ENCODE data around the gene GOPC. TPM values are rescaled to one million over a fixed set of nuclear protein-coding genes. Genes with fewer than 3 reads are reported as not detected.

GOPC gene
- total and polyA plus RNA-seq, 4 donors, result 11.4 to 54.5 (median 14.3) TPM

- Histone ChIP-seq H3K27me3 (ENCODE audit: control insufficient read depth in 3 of 3, insufficient read depth in 3 of 3, low read length in 2 of 3) (no peaks in the 10 kb centered on the region), H3K4me3 (no peak overlapping the region), H3K9me3 (ENCODE audit: control insufficient read depth in 4 of 4, insufficient read depth in 3 of 4, low read length in 3 of 4) (no peaks in the 10 kb centered on the region), H3K27ac (ENCODE audit: low read depth in 1 of 2, low read length in 1 of 2) (no peak overlapping the region), H3K9ac (ENCODE audit: insufficient read depth in 1 of 2, low read length in 2 of 2) (no peak overlapping the region), H3K36me3 (ENCODE audit: control insufficient read depth in 4 of 4, insufficient read depth in 4 of 4, low read length in 4 of 4) (peaks cover 0 to 4% (median 1%) of the 10 kb centered on the region in 4 donors), H3K4me1 (ENCODE audit: control insufficient read depth in 5 of 5, insufficient read depth in 5 of 5, low read length in 5 of 5) (peaks cover 0 to 4% (median 0%) of the 10 kb centered on the region in 5 donors)
- 87 to 89% methylated on average over 3 of the region's 3 CpGs for WGBS, 2 donors
- no peak for TF ChIP-seq CTCF (IDR thresholded peaks at IDR 0.05; ENCODE audit: control extremely low read depth, extremely low read depth)
- ATAC-seq (ENCODE audit: insufficient read depth, low FRiP score) (no peak), DNase-seq (peak in 2 of 3 donors; percentile 21 to 34)
Measured at GRCh38 chr6:117557951-117558350, 44.4 kb downstream of the GOPC start.

DNA sequence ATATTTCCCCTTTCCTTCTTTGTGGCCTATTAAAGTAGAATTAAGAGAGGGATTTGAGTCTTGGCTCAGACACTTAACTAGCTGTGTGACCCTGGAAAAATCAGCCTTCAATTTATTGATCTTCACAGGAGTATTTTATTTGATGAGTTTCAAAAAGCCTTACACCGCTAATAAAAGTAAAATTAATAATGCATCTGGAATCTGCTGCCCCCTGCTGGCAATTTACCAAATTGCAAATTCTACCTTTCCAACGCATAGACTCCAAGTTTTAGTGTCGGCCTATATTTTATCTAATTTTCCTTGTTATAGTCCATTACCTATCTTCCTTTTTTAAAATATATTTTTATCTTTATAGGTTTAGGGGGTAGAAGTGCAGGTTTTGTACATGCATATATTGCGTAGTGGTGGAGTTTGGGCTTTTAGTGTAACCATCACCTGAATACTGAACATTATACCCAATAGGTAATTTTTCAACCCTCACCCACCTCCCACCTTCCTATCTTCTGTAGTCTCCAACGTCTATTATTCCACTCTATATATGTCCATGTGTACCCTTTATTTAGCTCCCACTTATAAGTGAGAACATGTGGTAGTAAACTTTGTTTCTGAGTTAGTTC lies 46.3 kb downstream of the GOPC start:
- Histone ChIP-seq H3K9me3 (ENCODE audit: control insufficient read depth in 4 of 4, insufficient read depth in 3 of 4, low read length in 3 of 4) (no peaks in the 10 kb centered on the region), H3K27ac (ENCODE audit: low read depth in 1 of 2, low read length in 1 of 2) (no peak overlapping the region), H3K36me3 (ENCODE audit: control insufficient read depth in 4 of 4, insufficient read depth in 4 of 4, low read length in 4 of 4) (peaks cover 0 to 3% (median 0%) of the 10 kb centered on the region in 4 donors), H3K9ac (ENCODE audit: insufficient read depth in 1 of 2, low read length in 2 of 2) (no peak overlapping the region), H3K4me3 (no peak overlapping the region), H3K27me3 (ENCODE audit: control insufficient read depth in 3 of 3, insufficient read depth in 3 of 3, low read length in 2 of 3) (no peaks in the 10 kb centered on the region), H3K4me1 (ENCODE audit: control insufficient read depth in 5 of 5, insufficient read depth in 5 of 5, low read length in 5 of 5) (peaks cover 0 to 4% (median 0%) of the 10 kb centered on the region in 5 donors)
- ATAC-seq (ENCODE audit: insufficient read depth, low FRiP score) (no peak), DNase-seq (peak; percentile 49 to 71 (median 69))
- peak; percentile 74 for TF ChIP-seq CTCF (IDR thresholded peaks at IDR 0.05; ENCODE audit: control extremely low read depth, extremely low read depth)
- WGBS, 2 donors, result 22 to 23% methylated on average over 5 of the region's 5 CpGs

DNA sequence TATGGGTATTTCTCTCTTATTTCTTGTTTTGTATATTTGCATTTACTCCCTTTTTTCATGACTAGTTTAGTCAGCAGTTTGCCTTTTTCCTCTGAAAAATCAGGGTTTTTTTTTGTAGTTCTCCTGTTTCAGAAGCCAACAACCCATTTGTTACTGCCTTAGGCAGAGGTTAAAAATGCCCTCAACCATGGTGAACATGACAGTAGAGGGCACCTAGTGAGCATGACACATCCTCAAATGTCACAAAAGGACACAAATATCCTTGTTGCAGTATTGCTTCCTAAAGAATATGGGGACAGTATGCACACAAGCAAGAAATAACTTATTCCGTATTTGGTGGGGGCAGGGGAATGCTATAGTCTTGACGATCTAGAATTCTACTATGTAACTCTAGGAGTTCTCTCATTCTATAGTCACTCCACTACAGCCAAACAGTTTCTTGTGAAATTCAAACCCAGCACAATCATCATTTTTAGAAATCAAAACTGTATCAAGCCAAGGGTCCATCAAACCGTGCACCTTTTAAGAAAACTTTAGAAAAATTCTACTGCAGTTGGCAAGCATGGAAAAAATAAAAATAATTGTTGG lies 47.0 kb downstream of the GOPC start:
- no peak for ATAC-seq (ENCODE audit: insufficient read depth, low FRiP score)
- Histone ChIP-seq H3K9ac (ENCODE audit: insufficient read depth in 1 of 2, low read length in 2 of 2) (no peak overlapping the region), H3K36me3 (ENCODE audit: control insufficient read depth in 4 of 4, insufficient read depth in 4 of 4, low read length in 4 of 4) (peaks cover 0 to 3% (median 0%) of the 10 kb centered on the region in 4 donors), H3K4me3 (no peak overlapping the region), H3K9me3 (ENCODE audit: control insufficient read depth in 4 of 4, insufficient read depth in 3 of 4, low read length in 3 of 4) (no peaks in the 10 kb centered on the region), H3K27ac (ENCODE audit: low read depth in 1 of 2, low read length in 1 of 2) (no peak overlapping the region), H3K4me1 (ENCODE audit: control insufficient read depth in 5 of 5, insufficient read depth in 5 of 5, low read length in 5 of 5) (peaks cover 0 to 4% (median 2%) of the 10 kb centered on the region in 5 donors), H3K27me3 (ENCODE audit: control insufficient read depth in 3 of 3, insufficient read depth in 3 of 3, low read length in 2 of 3) (no peaks in the 10 kb centered on the region)
- DNase-seq, result no peak
- 37 to 39% methylated on average over 3 of the region's 3 CpGs for WGBS, 2 donors
- no peak for TF ChIP-seq CTCF (IDR thresholded peaks at IDR 0.05; ENCODE audit: control extremely low read depth, extremely low read depth)

Measured in lung (tissue), 12 donors.